Hair follicular keratinocyte (primary cell): ENCODE data around the gene CYYR1. TPM values are rescaled to one million over a fixed set of nuclear protein-coding genes. Genes with fewer than 3 reads are reported as not detected.

Experiments
- total RNA-seq: library from RNA; depleted of rRNA; stranded (reverse); fragments of >200 nt; gene quantifications from 2 replicates; pipeline ENCODE4 v1.2.3, GENCODE V29; 2015

CYYR1 gene
- total RNA-seq: 7.6 and 10.9 TPM in 2 replicates

GRCh38 chr21:26572702-26573381 is at the start of gene CYYR1:
TSS of gene CYYR1 (minus strand) at chr21:26573286. CDS start at chr21:26572940, 346 bp downstream.

